Central memory CD8-positive, alpha-beta T cell (primary cell): ENCODE data around the gene ELP4.

ENCODE experiments used
- ATAC-seq: fragments of 150-1000 bp; cut with Tn5 transposase; replicated peaks from 2 replicates; pipeline ENCODE4 v1.10.0; 2022; ENCODE audit warnings: mild to moderate bottlenecking, moderate FRiP score, moderate number of reproducible peaks; ENCODE audit not compliant: poor library complexity, severe bottlenecking; ENCODE audit errors: extremely low read depth
- DNase-seq, 2 donors: peaks; one replicate each; pipeline ENCODE4 v3.0.0; 2021; ENCODE audit warnings: low spot score in 2 of 2
- H3K27ac Mint-ChIP-seq: one replicate; pipeline ENCODE4 v1.8.0; 2022; ENCODE audit warnings: low read depth, mild to moderate bottlenecking, moderate library complexity, mixed read lengths
- H3K27me3 Mint-ChIP-seq: one replicate; pipeline ENCODE4 v1.8.0; 2022; ENCODE audit warnings: mixed read lengths
- H3K36me3 Mint-ChIP-seq: one replicate; pipeline ENCODE4 v1.8.0; 2022; ENCODE audit warnings: mild to moderate bottlenecking, moderate library complexity, mixed read lengths; ENCODE audit not compliant: insufficient read depth
- H3K4me1 Mint-ChIP-seq: one replicate; pipeline ENCODE4 v1.8.0; 2022; ENCODE audit warnings: mixed read lengths
- H3K4me3 Mint-ChIP-seq: one replicate; pipeline ENCODE4 v1.8.0; 2022; ENCODE audit warnings: mild to moderate bottlenecking, moderate library complexity, mixed read lengths
- H3K9me3 Mint-ChIP-seq: one replicate; pipeline ENCODE4 v1.8.0; 2022; ENCODE audit warnings: mixed read lengths

The ELP4 gene

GRCh38 chr11:31809857-31810778 lies 300.6 kb downstream of the ELP4 start:
- peaks cover 4% of the 10 kb centered on the region for H3K36me3 Mint-ChIP-seq
- H3K27ac Mint-ChIP-seq, result no peak overlapping the region
- ATAC-seq (no peak), DNase-seq (no peak)
- H3K4me3 Mint-ChIP-seq, result peak overlapping the region; percentile 73
- no peaks in the 10 kb centered on the region for H3K9me3 Mint-ChIP-seq
- H3K27me3 Mint-ChIP-seq, result peaks cover 77% of the 10 kb centered on the region
- peaks cover 37% of the 10 kb centered on the region for H3K4me1 Mint-ChIP-seq

GRCh38 chr11:31810779-31811647 lies 301.4 kb downstream of the ELP4 start, which contains the start of gene PAX6:
PAX6 (minus strand) TSS chr11:31811322; CDS start chr11:31806411, 4,911 bp downstream.
- Mint-ChIP-seq H3K4me1 (peaks cover 39% of the 10 kb centered on the region), H3K36me3 (peaks cover 7% of the 10 kb centered on the region), H3K4me3 (peak within 1 kb of the TSS; percentile 73), H3K9me3 (no peaks in the 10 kb centered on the region), H3K27ac (no peak within 1 kb of the TSS), H3K27me3 (peaks cover 86% of the 10 kb centered on the region)
- ATAC-seq (peak; percentile 55), DNase-seq (no peak)

- peaks cover 9% of the 10 kb centered on the region for H3K36me3 Mint-ChIP-seq
- H3K9me3 Mint-ChIP-seq, result no peaks in the 10 kb centered on the region
- H3K27me3 Mint-ChIP-seq, result peaks cover 77% of the 10 kb centered on the region
- peaks cover 44% of the 10 kb centered on the region for H3K4me1 Mint-ChIP-seq
- H3K27ac Mint-ChIP-seq, result no peak overlapping the region
- H3K4me3 Mint-ChIP-seq, result peak overlapping the region; percentile 73
- DNase-seq, result no peak
- ATAC-seq, result no peak
Measured at GRCh38 chr11:31812383-31813381, 303.1 kb downstream of the ELP4 start.

DNA sequence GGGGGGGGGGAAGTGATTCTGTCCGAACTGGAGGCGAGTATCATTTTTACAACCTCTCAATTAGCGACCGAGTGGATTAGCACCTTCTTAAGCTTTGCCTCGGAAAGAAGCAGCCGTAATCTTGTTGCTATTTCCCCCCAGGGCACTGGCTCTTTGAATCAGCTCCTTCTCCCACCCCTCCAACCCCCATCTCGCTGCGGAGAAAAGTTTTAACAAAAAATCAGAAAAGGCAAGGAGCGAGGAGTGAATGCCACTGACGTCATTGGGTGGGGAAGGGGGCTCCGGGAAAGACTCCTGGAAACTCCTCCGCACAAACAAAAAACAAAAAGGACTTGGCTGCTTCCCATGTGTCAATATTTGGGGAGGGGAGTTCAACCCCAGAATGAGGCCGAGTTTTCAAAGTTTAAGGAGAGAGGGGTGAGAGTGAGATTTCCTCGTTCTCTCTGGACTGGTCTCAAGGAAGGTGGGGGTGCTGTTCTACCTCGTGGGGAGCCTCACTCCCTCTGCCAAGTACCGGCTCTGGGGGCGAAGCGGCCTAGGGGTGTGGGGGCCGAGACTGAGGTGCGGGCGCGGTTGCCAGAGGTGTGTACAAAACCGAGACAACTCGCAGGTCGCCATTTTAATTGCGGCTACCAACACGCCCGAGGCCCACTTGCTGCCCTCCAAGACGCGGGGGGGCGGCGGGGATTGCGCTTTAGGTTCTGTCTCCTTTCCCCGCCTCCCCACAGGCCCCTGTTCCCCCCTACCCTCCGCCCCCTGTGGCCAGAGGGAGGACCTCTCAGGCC lies 304.0 kb downstream of the ELP4 start:
- Mint-ChIP-seq H3K9me3 (no peaks in the 10 kb centered on the region), H3K4me3 (peak overlapping the region; percentile 73), H3K36me3 (peaks cover 9% of the 10 kb centered on the region), H3K27ac (no peak overlapping the region), H3K4me1 (peaks cover 44% of the 10 kb centered on the region), H3K27me3 (peaks cover 76% of the 10 kb centered on the region)
- no peak for DNase-seq
- ATAC-seq, result no peak

DNA sequence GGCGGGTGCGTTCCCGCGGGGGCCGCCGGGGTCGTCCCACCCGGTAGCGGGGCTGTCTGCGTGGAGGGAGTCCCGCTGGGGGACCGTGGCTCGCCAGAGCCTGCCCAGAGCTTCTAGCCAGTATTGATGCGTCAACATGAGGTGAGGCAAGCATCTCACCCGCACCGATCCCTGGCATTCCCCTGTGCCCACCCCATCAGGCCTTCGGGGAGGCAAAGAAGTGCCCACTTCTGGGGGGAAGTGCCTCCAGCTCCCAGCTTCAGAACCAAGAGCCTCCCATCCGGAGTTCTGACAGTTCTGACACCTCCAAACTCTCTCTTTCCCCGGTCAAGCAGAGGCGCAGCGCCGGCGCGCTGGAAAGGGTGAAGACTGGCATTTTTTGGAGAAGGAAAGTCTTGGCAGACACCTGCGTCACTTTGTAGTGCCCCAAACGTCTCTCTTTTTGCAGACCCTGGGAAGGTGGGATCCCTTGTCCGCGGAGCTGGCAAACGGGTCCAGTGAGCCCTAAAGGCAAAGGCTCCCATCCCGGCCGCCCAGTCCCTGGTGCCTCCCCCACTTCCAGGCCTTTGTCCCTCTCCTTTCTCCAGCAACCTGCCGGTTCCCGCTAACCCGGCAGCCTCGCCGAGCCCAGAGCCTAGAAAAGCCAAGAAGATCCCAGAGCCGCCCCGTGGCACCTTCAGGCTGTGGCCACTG lies 304.8 kb downstream of the ELP4 start:
- Mint-ChIP-seq H3K4me1 (peaks cover 40% of the 10 kb centered on the region), H3K9me3 (no peaks in the 10 kb centered on the region), H3K27ac (peak overlapping the region; percentile 58), H3K36me3 (peaks cover 9% of the 10 kb centered on the region), H3K27me3 (peaks cover 76% of the 10 kb centered on the region), H3K4me3 (peak overlapping the region; percentile 40)
- ATAC-seq, result no peak
- DNase-seq, result no peak

DNA sequence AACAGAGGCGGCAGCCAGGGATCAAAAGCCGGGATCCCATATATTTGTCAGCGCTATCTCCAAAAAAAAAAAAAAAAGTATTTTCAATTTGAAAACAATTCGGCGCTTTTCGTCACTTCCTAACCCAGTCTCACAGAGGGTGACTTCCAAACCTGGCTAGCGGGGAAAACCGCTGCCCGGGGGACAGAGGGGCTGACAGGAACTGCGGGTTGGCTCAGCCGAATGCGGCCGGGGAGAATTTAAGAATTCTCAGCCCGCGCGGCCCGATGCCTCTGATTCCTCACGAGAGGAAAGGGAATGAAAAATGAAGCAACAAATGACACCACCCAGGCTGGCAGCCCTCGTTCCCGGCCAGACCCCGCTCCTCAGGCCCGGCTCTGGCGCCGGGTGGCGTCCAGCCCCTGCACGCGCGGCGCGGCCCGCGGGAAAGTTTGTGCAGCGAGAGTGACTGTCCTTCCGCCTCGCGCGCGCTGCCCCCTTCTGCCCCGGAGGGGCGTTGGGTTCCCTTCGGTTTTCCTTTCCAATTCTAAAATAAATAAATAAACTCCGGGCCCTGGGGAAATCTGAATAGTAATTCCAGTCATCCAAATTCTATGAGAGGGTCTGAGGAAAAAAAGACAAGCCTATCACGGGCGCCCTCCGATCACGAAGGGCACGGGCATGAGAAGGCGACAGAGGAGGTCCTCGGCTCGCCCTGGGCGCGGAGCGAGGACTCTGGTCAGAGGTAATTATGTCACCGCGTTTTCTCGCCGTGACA lies 306.3 kb downstream of the ELP4 start:
- H3K27me3 Mint-ChIP-seq, result peaks cover 78% of the 10 kb centered on the region
- H3K27ac Mint-ChIP-seq, result peak overlapping the region; percentile 46
- ATAC-seq (no peak), DNase-seq (no peak)
- no peaks in the 10 kb centered on the region for H3K9me3 Mint-ChIP-seq
- H3K4me3 Mint-ChIP-seq, result peak overlapping the region; percentile 64
- H3K4me1 Mint-ChIP-seq, result peaks cover 29% of the 10 kb centered on the region
- peaks cover 9% of the 10 kb centered on the region for H3K36me3 Mint-ChIP-seq

- Mint-ChIP-seq H3K36me3 (peaks cover 9% of the 10 kb centered on the region), H3K9me3 (no peaks in the 10 kb centered on the region), H3K27me3 (peaks cover 78% of the 10 kb centered on the region), H3K27ac (peak overlapping the region; percentile 46), H3K4me3 (peak overlapping the region; percentile 64), H3K4me1 (peaks cover 25% of the 10 kb centered on the region)
- no peak for ATAC-seq
- DNase-seq, result no peak
Measured at GRCh38 chr11:31816468-31817053, 307.0 kb downstream of the ELP4 start.

GRCh38 chr11:31817054-31817620 lies 307.6 kb downstream of the ELP4 start:
- Mint-ChIP-seq H3K36me3 (peaks cover 9% of the 10 kb centered on the region), H3K9me3 (no peaks in the 10 kb centered on the region), H3K4me3 (peak overlapping the region; percentile 57), H3K27me3 (peaks cover 78% of the 10 kb centered on the region), H3K4me1 (peaks cover 19% of the 10 kb centered on the region), H3K27ac (no peak overlapping the region)
- ATAC-seq, result no peak
- DNase-seq, result no peak

- no peak for ATAC-seq
- H3K36me3 Mint-ChIP-seq, result peaks cover 7% of the 10 kb centered on the region
- peak overlapping the region; percentile 57 for H3K4me3 Mint-ChIP-seq
- peaks cover 13% of the 10 kb centered on the region for H3K4me1 Mint-ChIP-seq
- no peak overlapping the region for H3K27ac Mint-ChIP-seq
- peaks cover 78% of the 10 kb centered on the region for H3K27me3 Mint-ChIP-seq
- H3K9me3 Mint-ChIP-seq, result no peaks in the 10 kb centered on the region
- no peak for DNase-seq
Measured at GRCh38 chr11:31817621-31818424, 308.3 kb downstream of the ELP4 start.
